Stimulated activated CD4-positive, alpha-beta T cell treated with anti-CD3 and anti-CD28 coated beads, Interleukin-2, amount 100 ng/mL, for 48 hours (primary cell): Measurements from ENCODE around the gene SIX5.
"Not testable (repeated sequence)": the region's sequence is repeated elsewhere in the genome, so short reads cannot be mapped to it uniquely, and the experiment has no call there.

Experiments used
- DNase-seq, 2 donors: peaks; one replicate each; pipeline ENCODE4 v3.0.0-alpha.2; 2020

The SIX5 gene

GRCh38 chr19:45768984-45769782 lies at the start of gene SIX5:
TSS of gene SIX5 (minus strand) at chr19:45769252. CDS start at chr19:45768844, 408 bp downstream.
- peak; percentile 97 to 98 for DNase-seq

GRCh38 chr19:45817725-45818301 lies 48.8 kb upstream of the SIX5 start:
- no peak for DNase-seq

- peak; percentile 98 to 99 for DNase-seq
Observed at GRCh38 chr19:45817010-45817724, 48.1 kb upstream of the SIX5 start.

GRCh38 chr19:45816236-45817009 lies 47.4 kb upstream of the SIX5 start:
- no peak for DNase-seq

- DNase-seq, result no peak
Observed at GRCh38 chr19:45815481-45816216, 46.6 kb upstream of the SIX5 start.

- DNase-seq, result no peak
Observed at GRCh38 chr19:45814851-45815480, 45.9 kb upstream of the SIX5 start, which contains the start of gene RSPH6A. TSS of gene RSPH6A (minus strand) at chr19:45815308. CDS start at chr19:45815176, 132 bp downstream.

GRCh38 chr19:45814166-45814780 lies 45.2 kb upstream of the SIX5 start:
- DNase-seq, result no peak

GRCh38 chr19:45812297-45812696 lies 43.2 kb upstream of the SIX5 start:
- DNase-seq, result no peak

GRCh38 chr19:45809643-45810159 lies 40.6 kb upstream of the SIX5 start:
- DNase-seq, result no peak

- no peak for DNase-seq
Observed at GRCh38 chr19:45805719-45806118, 36.7 kb upstream of the SIX5 start.

- DNase-seq, result no peak
Observed at GRCh38 chr19:45804959-45805230, 35.8 kb upstream of the SIX5 start.

GRCh38 chr19:45804140-45804958 lies 35.3 kb upstream of the SIX5 start:
- DNase-seq, result no peak

- DNase-seq, result no peak
Observed at GRCh38 chr19:45801603-45802175, 32.6 kb upstream of the SIX5 start.

GRCh38 chr19:45800070-45800553 lies 31.1 kb upstream of the SIX5 start:
- no peak for DNase-seq

GRCh38 chr19:45799541-45799940 lies 30.5 kb upstream of the SIX5 start:
- not testable (repeated sequence) for DNase-seq

- peak; percentile 54 to 63 for DNase-seq
Observed at GRCh38 chr19:45798995-45799517, 30.0 kb upstream of the SIX5 start.

GRCh38 chr19:45794627-45795026 lies 25.6 kb upstream of the SIX5 start:
- DNase-seq, result no peak

GRCh38 chr19:45793876-45794275 lies 24.8 kb upstream of the SIX5 start:
- no peak for DNase-seq

- no peak for DNase-seq
Observed at GRCh38 chr19:45793178-45793564, 24.1 kb upstream of the SIX5 start.
